ENCODE data around the gene THBS1.

DNA sequence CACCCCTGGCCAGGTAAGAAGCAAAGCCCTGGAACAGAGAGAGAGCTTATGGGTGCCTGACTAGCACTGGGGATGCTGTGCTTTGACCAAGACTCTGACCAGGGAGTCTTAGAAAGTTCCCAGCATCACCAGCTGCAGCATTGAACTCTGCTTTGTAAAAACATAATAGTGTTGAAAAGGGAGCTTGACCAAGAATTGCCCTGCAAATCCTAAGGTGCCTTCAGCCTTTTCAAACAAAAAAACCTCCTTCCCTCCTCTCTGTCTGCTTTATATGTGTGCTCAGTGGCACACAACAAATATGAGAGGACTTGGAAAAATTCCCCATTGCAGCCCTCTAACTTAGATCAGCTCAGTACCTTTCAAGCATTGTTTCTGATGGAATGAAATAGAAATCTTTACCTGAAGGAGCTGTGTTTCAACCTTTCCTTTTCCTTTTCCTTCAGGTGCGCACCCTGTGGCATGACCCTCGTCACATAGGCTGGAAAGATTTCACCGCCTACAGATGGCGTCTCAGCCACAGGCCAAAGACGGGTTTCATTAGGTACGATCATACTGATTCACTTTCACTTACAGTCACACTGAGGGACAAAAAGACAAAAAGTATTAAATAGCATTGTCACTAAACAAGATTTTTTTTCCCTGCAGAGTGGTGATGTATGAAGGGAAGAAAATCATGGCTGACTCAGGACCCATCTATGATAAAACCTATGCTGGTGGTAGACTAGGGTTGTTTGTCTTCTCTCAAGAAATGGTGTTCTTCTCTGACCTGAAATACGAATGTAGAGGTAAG is 13.0 kb downstream of the THBS1 start:
- TF ChIP-seq FOXM1 (IDR thresholded peaks at IDR 0.05; ENCODE audit: borderline replicate concordance) (no peak), ARNT (IDR thresholded peaks at IDR 0.05) (no peak), CTBP1 (IDR thresholded peaks at IDR 0.05; ENCODE audit: borderline replicate concordance) (no peak), TARDBP (IDR thresholded peaks at IDR 0.05) (no peak), L3MBTL2 (conservative IDR thresholded peaks at IDR 0.05) (no peak), FOXK2 (IDR thresholded peaks at IDR 0.05) (no peak), SUZ12 (IDR thresholded peaks at IDR 0.05) (no peak), ZNF384 (IDR thresholded peaks at IDR 0.05) (no peak), SP1 (IDR thresholded peaks at IDR 0.05) (no peak), ELF4 (IDR thresholded peaks at IDR 0.05) (no peak), NFRKB (IDR thresholded peaks at IDR 0.05) (no peak), HDGF (IDR thresholded peaks at IDR 0.05; ENCODE audit: borderline replicate concordance) (no peak)
- TF ChIP-seq, protein P1, sequence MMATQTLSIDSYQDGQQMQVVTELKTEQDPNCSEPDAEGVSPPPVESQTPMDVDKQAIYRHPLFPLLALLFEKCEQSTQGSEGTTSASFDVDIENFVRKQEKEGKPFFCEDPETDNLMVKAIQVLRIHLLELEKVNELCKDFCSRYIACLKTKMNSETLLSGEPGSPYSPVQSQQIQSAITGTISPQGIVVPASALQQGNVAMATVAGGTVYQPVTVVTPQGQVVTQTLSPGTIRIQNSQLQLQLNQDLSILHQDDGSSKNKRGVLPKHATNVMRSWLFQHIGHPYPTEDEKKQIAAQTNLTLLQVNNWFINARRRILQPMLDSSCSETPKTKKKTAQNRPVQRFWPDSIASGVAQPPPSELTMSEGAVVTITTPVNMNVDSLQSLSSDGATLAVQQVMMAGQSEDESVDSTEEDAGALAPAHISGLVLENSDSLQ (IDR thresholded peaks at IDR 0.05) = no peak
